OCI-LY3 (cell line): ENCODE measurements around the gene PTPRM.

Source experiments
- EZH2phosphoT487 ChIP-seq: fragments of 200-600 bp; shearing (Covaris generic); IDR thresholded peaks from 2 replicates; pipeline ENCODE4 v1.6.1; 2018; ENCODE audit warnings: antibody characterized with exemption, mixed run types, low read depth
- TF ChIP-seq, protein P1 (sequence below): fragments of 200-600, 300-600 bp; sonication (generic); IDR thresholded peaks from 2 replicates; pipeline ENCODE4 v1.5.1; 2014; ENCODE audit warnings: antibody characterized with exemption, low read length, low read depth

DNA sequence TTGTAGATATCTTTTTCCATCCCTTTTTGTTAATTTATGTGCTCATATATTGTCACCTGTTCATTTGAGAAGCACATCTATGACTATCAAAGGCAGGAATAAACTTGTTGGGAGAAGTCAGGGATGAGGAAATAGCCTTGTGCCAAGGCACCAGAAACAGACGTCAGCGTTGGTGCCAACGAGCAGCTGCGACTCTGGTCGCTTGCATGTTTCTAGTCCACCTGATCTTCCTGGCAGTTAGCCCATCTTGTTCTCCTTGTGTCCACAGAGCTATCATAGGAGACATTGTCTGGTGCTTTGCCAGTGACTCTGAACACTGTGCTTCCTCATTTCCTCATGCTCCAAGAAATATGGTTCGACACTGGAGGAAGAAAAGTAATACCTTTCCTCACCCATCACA is 374.4 kb downstream of the PTPRM start:
- TF ChIP-seq, protein P1, sequence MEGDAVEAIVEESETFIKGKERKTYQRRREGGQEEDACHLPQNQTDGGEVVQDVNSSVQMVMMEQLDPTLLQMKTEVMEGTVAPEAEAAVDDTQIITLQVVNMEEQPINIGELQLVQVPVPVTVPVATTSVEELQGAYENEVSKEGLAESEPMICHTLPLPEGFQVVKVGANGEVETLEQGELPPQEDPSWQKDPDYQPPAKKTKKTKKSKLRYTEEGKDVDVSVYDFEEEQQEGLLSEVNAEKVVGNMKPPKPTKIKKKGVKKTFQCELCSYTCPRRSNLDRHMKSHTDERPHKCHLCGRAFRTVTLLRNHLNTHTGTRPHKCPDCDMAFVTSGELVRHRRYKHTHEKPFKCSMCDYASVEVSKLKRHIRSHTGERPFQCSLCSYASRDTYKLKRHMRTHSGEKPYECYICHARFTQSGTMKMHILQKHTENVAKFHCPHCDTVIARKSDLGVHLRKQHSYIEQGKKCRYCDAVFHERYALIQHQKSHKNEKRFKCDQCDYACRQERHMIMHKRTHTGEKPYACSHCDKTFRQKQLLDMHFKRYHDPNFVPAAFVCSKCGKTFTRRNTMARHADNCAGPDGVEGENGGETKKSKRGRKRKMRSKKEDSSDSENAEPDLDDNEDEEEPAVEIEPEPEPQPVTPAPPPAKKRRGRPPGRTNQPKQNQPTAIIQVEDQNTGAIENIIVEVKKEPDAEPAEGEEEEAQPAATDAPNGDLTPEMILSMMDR: no peak
- TF ChIP-seq EZH2phosphoT487: no peak
